K562 (cell line): ENCODE measurements around the gene TRIM69. TPM values are rescaled to one million over a fixed set of nuclear protein-coding genes. Genes with fewer than 3 reads are reported as not detected.
A peak's percentile ranks its signal among the peaks of the same experiment; 100 is the strongest.

Source experiments
- ATAC-seq: fragments of 200-7000 bp; cut with Tn5 transposase; 3 replicates; pipeline ENCODE4 v1.9.1; 2020; ENCODE audit warnings: moderate library complexity
- BruUV-seq: library from RNA; stranded (reverse); fragments of 400-500 nt; replicated peaks from 2 replicates; lab custom pipeline; 2021; lab: Mats Ljungman, UMichigan
- CTCF ChIA-PET: fragments of 300-600 bp; formaldehyde crosslinking; extraction: SDS; loops from one replicate; lab custom pipeline; 2021; ENCODE audit warnings: low intra/inter-chr PET ratio; lab: Yijun Ruan, JAX
- POLR2A ChIA-PET: fragments of 300-600, 350-650 bp; sonication (Branson Sonifier 250); formaldehyde crosslinking; extraction: SDS; loops from one replicate; lab custom pipeline; 2021; ENCODE audit warnings: antibody characterized with exemption, inconsistent platforms; lab: Yijun Ruan, JAX
- DNase-seq, 4 experiments: peaks; one replicate each; pipeline versions ENCODE4 v3.0.0 to v3.0.0-alpha.2; 2011 to 2018; ENCODE audit warnings: low spot score in 3 of 4, mixed read lengths in 3 of 4; ENCODE audit errors: extremely low read depth in 1 of 4
- FAIRE-seq: peaks from 2 replicates; lab custom pipeline; 2011; peaks lifted over from hg19 to GRCh38; lab: Jason Lieb, UNC
- H2AFZ ChIP-seq: 2 replicates; pipeline ENCODE4 v1.6.0; 2011; ENCODE audit warnings: low read depth, low read length, control low read depth, inconsistent platforms
- H3K27ac ChIP-seq: fragments of 200-600 bp; 3 replicates; pipeline ENCODE4 v1.8.0; 2011; ENCODE audit warnings: low read depth, mild to moderate bottlenecking, control low read depth, inconsistent platforms, low read length, moderate library complexity, mixed read lengths; ENCODE audit errors: extremely low read depth
- H3K27me3 ChIP-seq, 2 experiments: fragments of 300-600 bp in 1 of 2; 2 replicates in 1 of 2; 3 replicates in 1 of 2; pipeline versions ENCODE4 v1.6.0 to v1.8.0; 2011; ENCODE audit warnings: inconsistent platforms in 2 of 2, low read length in 2 of 2, mild to moderate bottlenecking in 1 of 2, mixed read lengths in 1 of 2, moderate library complexity in 1 of 2; ENCODE audit not compliant: control insufficient read depth in 2 of 2, insufficient read depth in 2 of 2
- H3K36me3 ChIP-seq: fragments of 300-600 bp; 3 replicates; pipeline ENCODE4 v1.8.0; 2011; ENCODE audit warnings: mild to moderate bottlenecking, low read length, inconsistent platforms; ENCODE audit not compliant: control insufficient read depth, insufficient read depth
- H3K4me1 ChIP-seq, 2 experiments: fragments of 200-600 bp in 1 of 2; replicated peaks in 1 of 2; 2 replicates in 1 of 2; 3 replicates in 1 of 2; pipeline versions ENCODE4 v1.5.1 to v1.8.0; 2011; ENCODE audit warnings: inconsistent platforms in 2 of 2, low read length in 2 of 2, mild to moderate bottlenecking in 1 of 2, mixed read lengths in 1 of 2, moderate library complexity in 1 of 2; ENCODE audit not compliant: control insufficient read depth in 2 of 2, insufficient read depth in 2 of 2
- H3K4me2 ChIP-seq: 2 replicates; pipeline ENCODE4 v1.6.1; 2011; ENCODE audit warnings: low read length, control low read depth, inconsistent platforms, mixed read lengths; ENCODE audit not compliant: insufficient read depth
- H3K4me3 ChIP-seq: fragments of 200-600 bp; sonication (generic), shearing (Covaris generic); 2 replicates; pipeline ENCODE4 v1.5.1; 2016; ENCODE audit warnings: control low read depth, inconsistent platforms
- H3K79me2 ChIP-seq: fragments of 200-600 bp; 3 replicates; pipeline ENCODE4 v1.8.0; 2011; ENCODE audit warnings: low read length, inconsistent platforms; ENCODE audit not compliant: control insufficient read depth, insufficient read depth
- H3K9ac ChIP-seq, 2 experiments: 2 replicates each; pipeline versions ENCODE4 v1.6.0 to v1.6.1; 2011; ENCODE audit warnings: low read depth in 2 of 2, low read length in 2 of 2, control low read depth in 1 of 2, inconsistent platforms in 1 of 2, mild to moderate bottlenecking in 1 of 2, mixed read lengths in 1 of 2; ENCODE audit not compliant: insufficient read depth in 1 of 2
- H3K9me1 ChIP-seq: one replicate; pipeline ENCODE4 v1.6.0; 2011; ENCODE audit warnings: inconsistent platforms, mild to moderate bottlenecking, low read length, moderate library complexity; ENCODE audit not compliant: control insufficient read depth, insufficient read depth
- H3K9me3 ChIP-seq: replicated peaks from 2 replicates; pipeline ENCODE4 v1.5.1; 2011; ENCODE audit warnings: low read depth, low read length, inconsistent platforms; ENCODE audit not compliant: control insufficient read depth, insufficient read depth
- H4K20me1 ChIP-seq: replicated peaks from 2 replicates; pipeline ENCODE4 v1.6.1; 2011; ENCODE audit warnings: low read length, inconsistent platforms, mixed read lengths; ENCODE audit not compliant: control insufficient read depth, insufficient read depth
- BMI1 ChIP-seq: fragments of 150-350 bp; IDR thresholded peaks from 2 replicates; pipeline ENCODE4 v1.6.1; 2014; ENCODE audit warnings: low read length
- BRCA1 ChIP-seq, 2 experiments: fragments of 450-650 bp in 1 of 2; sonication (generic) in 1 of 2; formaldehyde crosslinking in 1 of 2; IDR thresholded peaks; 2 replicates each; pipeline versions ENCODE4 v1.5.0 to v1.6.1; 2017 to 2020; ENCODE audit warnings: mild to moderate bottlenecking in 1 of 2, missing genetic modification reagents in 1 of 2
- CBX2 ChIP-seq: fragments of 200-600 bp; sonication (generic); IDR thresholded peaks from one replicate; pipeline ENCODE4 v1.6.1; 2012; ENCODE audit warnings: mild to moderate bottlenecking, low read length, inconsistent platforms; ENCODE audit not compliant: insufficient read depth, poor library complexity, severe bottlenecking
- CREM ChIP-seq: IDR thresholded peaks from 2 replicates; pipeline ENCODE4 v1.6.1; 2014; ENCODE audit warnings: antibody characterized with exemption, low read depth
- HMG20B ChIP-seq: fragments of 250-450 bp; sonication (Bioruptor Pico); IDR thresholded peaks from 2 replicates; pipeline ENCODE4 v1.5.0; 2021; ENCODE audit warnings: mild to moderate bottlenecking
- KLF16 ChIP-seq: IDR thresholded peaks from 2 replicates; pipeline ENCODE4 v1.6.1; 2016; ENCODE audit warnings: antibody characterized with exemption
- MXI1 ChIP-seq: IDR thresholded peaks from 2 replicates; pipeline ENCODE4 v1.6.1; 2011; ENCODE audit warnings: low read depth, mild to moderate bottlenecking, improper control_type of control experiment, low read length
- NELFE ChIP-seq: IDR thresholded peaks from 2 replicates; pipeline ENCODE4 v1.6.1; 2011; ENCODE audit warnings: mild to moderate bottlenecking; ENCODE audit not compliant: insufficient read depth, insufficient read length
- NFRKB ChIP-seq: fragments of 450-650 bp; IDR thresholded peaks from 2 replicates; pipeline ENCODE4 v1.6.1; 2016; ENCODE audit warnings: low read depth
- PTBP1 ChIP-seq: fragments of 200-400 bp; formaldehyde crosslinking; IDR thresholded peaks from 2 replicates; pipeline ENCODE4 v1.6.1; 2017; ENCODE audit warnings: low read depth, low read length
- SMAD1 ChIP-seq: fragments of 150-350 bp; IDR thresholded peaks from 2 replicates; pipeline ENCODE4 v1.6.1; 2014; ENCODE audit warnings: low read length, low read depth; ENCODE audit not compliant: partially characterized antibody
- STAT5A ChIP-seq: IDR thresholded peaks from 2 replicates; pipeline ENCODE4 v1.6.1; 2012; ENCODE audit warnings: low read length, inconsistent platforms, borderline replicate concordance
- SUPT5H ChIP-seq: fragments of 450-650 bp; IDR thresholded peaks from 2 replicates; pipeline ENCODE4 v1.6.1; 2016
- ZNF780A ChIP-seq: fragments of 250-450 bp; sonication (Bioruptor Pico); IDR thresholded peaks from 2 replicates; pipeline ENCODE4 v1.5.0; 2021; ENCODE audit warnings: mild to moderate bottlenecking
- ZZZ3 ChIP-seq: fragments of 450-650 bp; IDR thresholded peaks from 2 replicates; pipeline ENCODE4 v1.6.1; 2016; ENCODE audit warnings: antibody characterized with exemption, mild to moderate bottlenecking, moderate library complexity
- WGBS: fragments of 100-300 bp; shearing (Covaris generic); methylation state at CpG from one replicate; pipeline ENCODE4 v1.1.6; 2016; ENCODE audit warnings: low coverage, mixed read lengths; ENCODE audit not compliant: insufficient coverage; ENCODE audit errors: missing lambda C conversion rate; 5-methylcytosine and 5-hydroxymethylcytosine counted together
- in situ Hi-C: fragments of 300-500 bp; cut with MboI; formaldehyde crosslinking; loops from 4 replicates; pipeline ENCODE4 v1.15.0; 2018; ENCODE audit warnings: inconsistent platforms, mixed read lengths
- intact Hi-C: fragments of 100-400 bp; cut with micrococcal nuclease; formaldehyde crosslinking; loops from 2 replicates; pipeline ENCODE4 v1.14.2; 2022
- polyA plus RNA-seq, 8 experiments: library from polyadenylated mRNA; depleted of rRNA in 4 of 8; stranded (reverse) in 5 of 8; unstranded in 3 of 8; fragments of >200 nt; fragmentation: Nextera tagmentation in 2 of 8; fragmentation: Illumina TruSeq in 1 of 8; extraction: Ambion mirVana in 2 of 8; extraction: Trizol in 1 of 8; gene quantifications; 2 replicates each; pipeline versions ENCODE4 v1.2.1 to v1.2.3, GENCODE V29; 2011 to 2014; ENCODE audit warnings: inconsistent platforms in 1 of 8, missing spikeins in 1 of 8
- total RNA-seq, 7 experiments: library from RNA; depleted of rRNA in 6 of 7; stranded (reverse); fragments of >200 nt in 6 of 7; fragmentation: Illumina TruSeq in 2 of 7; extraction: Trizol in 2 of 7; gene quantifications; 2 replicates each; pipeline versions ENCODE4 v1.2.1 to v1.2.3, GENCODE V29; 2011 to 2021; ENCODE audit warnings: low replicate concordance in 1 of 7
- TF ChIP-seq, protein P1 (sequence below): fragments of 450-650 bp; IDR thresholded peaks from 2 replicates; pipeline ENCODE4 v1.6.1; 2018; ENCODE audit not compliant: partially characterized antibody
- TF ChIP-seq, protein P2 (sequence below): fragments of 450-650 bp; IDR thresholded peaks from 2 replicates; pipeline ENCODE4 v1.7.1; 2018; ENCODE audit warnings: mild to moderate bottlenecking, low read depth; ENCODE audit not compliant: partially characterized antibody
- TF ChIP-seq, protein P3 (sequence below): IDR thresholded peaks from 3 replicates; pipeline ENCODE4 v1.6.1; 2011; ENCODE audit warnings: borderline replicate concordance, mild to moderate bottlenecking; ENCODE audit not compliant: insufficient read length, insufficient read depth

The TRIM69 gene
- total and polyA plus RNA-seq, 9 of the 15 experiments (the other 6 are each of a cell fraction or from before 2014, with no cell fraction given): 1.0 to 4.3 (median 2.3) TPM

DNA sequence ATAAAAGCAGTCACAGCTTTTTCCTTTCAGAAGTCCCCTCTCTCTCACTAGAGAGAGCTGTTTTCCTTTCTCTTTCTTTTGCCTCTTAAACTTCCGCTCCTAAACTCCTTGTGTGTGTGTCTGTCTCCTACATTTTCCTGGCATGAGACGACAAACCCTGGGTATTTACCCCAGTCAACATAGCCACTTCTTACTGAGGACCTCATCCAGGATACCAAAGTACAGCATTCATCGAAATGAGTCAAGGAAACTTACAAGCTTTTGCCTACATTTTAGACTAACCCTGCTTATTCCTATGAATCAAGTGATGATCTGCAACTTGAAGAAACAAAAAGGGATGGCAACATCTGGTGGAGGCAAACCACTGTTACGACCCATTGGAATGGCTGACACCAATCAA is 41.9 kb upstream of the TRIM69 start:
- ChIA-PET POLR2A (interaction anchor here (1.8 to 1.9 kb wide), 2 partner anchors 16 to 18 kb away, joined by 6 to 7 read pairs; partner anchors contain the start of gene B2M), CTCF (no interaction called here)
- no peak overlapping the region for H3K9ac ChIP-seq
- H4K20me1 ChIP-seq: no peaks in the 10 kb centered on the region
- no peaks in the 10 kb centered on the region for H3K4me1 ChIP-seq
- no peaks in the 10 kb centered on the region for H3K27me3 ChIP-seq
- H3K9me1 ChIP-seq: no peaks in the 10 kb centered on the region
- H3K4me2 ChIP-seq: no peak overlapping the region
- no peak overlapping the region for H3K4me3 ChIP-seq
- intact Hi-C loops (no loop called here), in situ Hi-C loops (no loop called here)
- ATAC-seq (no peak), DNase-seq (no peak), FAIRE-seq (no peak)
- peak overlapping the region; percentile 75 for H2AFZ ChIP-seq
- no TSS peak for BruUV-seq
- no peaks in the 10 kb centered on the region for H3K9me3 ChIP-seq
- WGBS: 66% methylated on average over 4 of the region's 4 CpGs
- no peak overlapping the region for H3K27ac ChIP-seq
- H3K79me2 ChIP-seq: no peaks in the 10 kb centered on the region
- H3K36me3 ChIP-seq: no peaks in the 10 kb centered on the region
- no peak for TF ChIP-seq BMI1
- TF ChIP-seq, protein P1, sequence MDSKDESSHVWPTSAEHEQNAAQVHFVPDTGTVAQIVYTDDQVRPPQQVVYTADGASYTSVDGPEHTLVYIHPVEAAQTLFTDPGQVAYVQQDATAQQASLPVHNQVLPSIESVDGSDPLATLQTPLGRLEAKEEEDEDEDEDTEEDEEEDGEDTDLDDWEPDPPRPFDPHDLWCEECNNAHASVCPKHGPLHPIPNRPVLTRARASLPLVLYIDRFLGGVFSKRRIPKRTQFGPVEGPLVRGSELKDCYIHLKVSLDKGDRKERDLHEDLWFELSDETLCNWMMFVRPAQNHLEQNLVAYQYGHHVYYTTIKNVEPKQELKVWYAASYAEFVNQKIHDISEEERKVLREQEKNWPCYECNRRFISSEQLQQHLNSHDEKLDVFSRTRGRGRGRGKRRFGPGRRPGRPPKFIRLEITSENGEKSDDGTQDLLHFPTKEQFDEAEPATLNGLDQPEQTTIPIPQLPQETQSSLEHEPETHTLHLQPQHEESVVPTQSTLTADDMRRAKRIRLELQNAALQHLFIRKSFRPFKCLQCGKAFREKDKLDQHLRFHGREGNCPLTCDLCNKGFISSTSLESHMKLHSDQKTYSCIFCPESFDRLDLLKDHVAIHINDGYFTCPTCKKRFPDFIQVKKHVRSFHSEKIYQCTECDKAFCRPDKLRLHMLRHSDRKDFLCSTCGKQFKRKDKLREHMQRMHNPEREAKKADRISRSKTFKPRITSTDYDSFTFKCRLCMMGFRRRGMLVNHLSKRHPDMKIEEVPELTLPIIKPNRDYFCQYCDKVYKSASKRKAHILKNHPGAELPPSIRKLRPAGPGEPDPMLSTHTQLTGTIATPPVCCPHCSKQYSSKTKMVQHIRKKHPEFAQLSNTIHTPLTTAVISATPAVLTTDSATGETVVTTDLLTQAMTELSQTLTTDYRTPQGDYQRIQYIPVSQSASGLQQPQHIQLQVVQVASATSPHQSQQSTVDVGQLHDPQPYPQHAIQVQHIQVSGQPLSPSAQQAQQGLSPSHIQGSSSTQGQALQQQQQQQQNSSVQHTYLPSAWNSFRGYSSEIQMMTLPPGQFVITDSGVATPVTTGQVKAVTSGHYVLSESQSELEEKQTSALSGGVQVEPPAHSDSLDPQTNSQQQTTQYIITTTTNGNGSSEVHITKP: no peak
- TF ChIP-seq ZZZ3: no peak
- no peak for TF ChIP-seq MXI1
- no peak for TF ChIP-seq SUPT5H
- no peak for TF ChIP-seq ZNF780A (CRISPR knock-in tag)
- no peak for TF ChIP-seq PTBP1
- no peak for TF ChIP-seq KLF16
- TF ChIP-seq CREM: no peak
- TF ChIP-seq SMAD1: no peak
- TF ChIP-seq NELFE: no peak
- no peak for TF ChIP-seq CBX2
- TF ChIP-seq, protein P2, sequence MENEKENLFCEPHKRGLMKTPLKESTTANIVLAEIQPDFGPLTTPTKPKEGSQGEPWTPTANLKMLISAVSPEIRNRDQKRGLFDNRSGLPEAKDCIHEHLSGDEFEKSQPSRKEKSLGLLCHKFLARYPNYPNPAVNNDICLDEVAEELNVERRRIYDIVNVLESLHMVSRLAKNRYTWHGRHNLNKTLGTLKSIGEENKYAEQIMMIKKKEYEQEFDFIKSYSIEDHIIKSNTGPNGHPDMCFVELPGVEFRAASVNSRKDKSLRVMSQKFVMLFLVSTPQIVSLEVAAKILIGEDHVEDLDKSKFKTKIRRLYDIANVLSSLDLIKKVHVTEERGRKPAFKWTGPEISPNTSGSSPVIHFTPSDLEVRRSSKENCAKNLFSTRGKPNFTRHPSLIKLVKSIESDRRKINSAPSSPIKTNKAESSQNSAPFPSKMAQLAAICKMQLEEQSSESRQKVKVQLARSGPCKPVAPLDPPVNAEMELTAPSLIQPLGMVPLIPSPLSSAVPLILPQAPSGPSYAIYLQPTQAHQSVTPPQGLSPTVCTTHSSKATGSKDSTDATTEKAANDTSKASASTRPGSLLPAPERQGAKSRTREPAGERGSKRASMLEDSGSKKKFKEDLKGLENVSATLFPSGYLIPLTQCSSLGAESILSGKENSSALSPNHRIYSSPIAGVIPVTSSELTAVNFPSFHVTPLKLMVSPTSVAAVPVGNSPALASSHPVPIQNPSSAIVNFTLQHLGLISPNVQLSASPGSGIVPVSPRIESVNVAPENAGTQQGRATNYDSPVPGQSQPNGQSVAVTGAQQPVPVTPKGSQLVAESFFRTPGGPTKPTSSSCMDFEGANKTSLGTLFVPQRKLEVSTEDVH: no peak
- TF ChIP-seq HMG20B: no peak
- TF ChIP-seq NFRKB: no peak
- TF ChIP-seq, protein P3, sequence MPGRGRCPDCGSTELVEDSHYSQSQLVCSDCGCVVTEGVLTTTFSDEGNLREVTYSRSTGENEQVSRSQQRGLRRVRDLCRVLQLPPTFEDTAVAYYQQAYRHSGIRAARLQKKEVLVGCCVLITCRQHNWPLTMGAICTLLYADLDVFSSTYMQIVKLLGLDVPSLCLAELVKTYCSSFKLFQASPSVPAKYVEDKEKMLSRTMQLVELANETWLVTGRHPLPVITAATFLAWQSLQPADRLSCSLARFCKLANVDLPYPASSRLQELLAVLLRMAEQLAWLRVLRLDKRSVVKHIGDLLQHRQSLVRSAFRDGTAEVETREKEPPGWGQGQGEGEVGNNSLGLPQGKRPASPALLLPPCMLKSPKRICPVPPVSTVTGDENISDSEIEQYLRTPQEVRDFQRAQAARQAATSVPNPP: no peak
- TF ChIP-seq STAT5A: no peak
- no peak for TF ChIP-seq BRCA1 (IDR thresholded peaks at IDR 0.05)
- TF ChIP-seq BRCA1 (CRISPR knock-in tag; IDR thresholded peaks at IDR 0.05): no peak
